ENCODE results near the gene THAP9. TPM values are rescaled to one million over a fixed set of nuclear protein-coding genes. Genes with fewer than 3 reads are reported as not detected.
"Not testable (repeated sequence)": the region's sequence is repeated elsewhere in the genome, so short reads cannot be mapped to it uniquely, and the experiment has no call there.

Gene THAP9
- total RNA-seq, 4 donors from 2014 or later: 2.1 to 5.2 (median 2.9) TPM

GRCh38 chr4:82906469-82906868, 5.9 kb downstream of the THAP9 start:
- TF ChIP-seq POLR2AphosphoS5 (IDR thresholded peaks at IDR 0.05): no peak
- TF ChIP-seq, protein P1, sequence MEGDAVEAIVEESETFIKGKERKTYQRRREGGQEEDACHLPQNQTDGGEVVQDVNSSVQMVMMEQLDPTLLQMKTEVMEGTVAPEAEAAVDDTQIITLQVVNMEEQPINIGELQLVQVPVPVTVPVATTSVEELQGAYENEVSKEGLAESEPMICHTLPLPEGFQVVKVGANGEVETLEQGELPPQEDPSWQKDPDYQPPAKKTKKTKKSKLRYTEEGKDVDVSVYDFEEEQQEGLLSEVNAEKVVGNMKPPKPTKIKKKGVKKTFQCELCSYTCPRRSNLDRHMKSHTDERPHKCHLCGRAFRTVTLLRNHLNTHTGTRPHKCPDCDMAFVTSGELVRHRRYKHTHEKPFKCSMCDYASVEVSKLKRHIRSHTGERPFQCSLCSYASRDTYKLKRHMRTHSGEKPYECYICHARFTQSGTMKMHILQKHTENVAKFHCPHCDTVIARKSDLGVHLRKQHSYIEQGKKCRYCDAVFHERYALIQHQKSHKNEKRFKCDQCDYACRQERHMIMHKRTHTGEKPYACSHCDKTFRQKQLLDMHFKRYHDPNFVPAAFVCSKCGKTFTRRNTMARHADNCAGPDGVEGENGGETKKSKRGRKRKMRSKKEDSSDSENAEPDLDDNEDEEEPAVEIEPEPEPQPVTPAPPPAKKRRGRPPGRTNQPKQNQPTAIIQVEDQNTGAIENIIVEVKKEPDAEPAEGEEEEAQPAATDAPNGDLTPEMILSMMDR (IDR thresholded peaks at IDR 0.05): no peak
- no peak overlapping the region for H3K27ac ChIP-seq (replicated peaks in 1 of 4)
- intact Hi-C loops (cut with DNase I): no loop called here
- no peaks in the 10 kb centered on the region for H3K9me3 ChIP-seq
- H3K27me3 ChIP-seq: no peaks in the 10 kb centered on the region
- no peak for DNase-seq (ENCODE audit: extremely low spot score)
- H3K4me1 ChIP-seq: peaks cover 4 to 9% (median 7%) of the 10 kb centered on the region in 4 donors
- peaks cover 0 to 45% (median 20%) of the 10 kb centered on the region in 4 donors for H3K36me3 ChIP-seq
- no peak overlapping the region for H3K4me3 ChIP-seq
- 94% methylated on average over 3 of the region's 3 CpGs for WGBS

DNA sequence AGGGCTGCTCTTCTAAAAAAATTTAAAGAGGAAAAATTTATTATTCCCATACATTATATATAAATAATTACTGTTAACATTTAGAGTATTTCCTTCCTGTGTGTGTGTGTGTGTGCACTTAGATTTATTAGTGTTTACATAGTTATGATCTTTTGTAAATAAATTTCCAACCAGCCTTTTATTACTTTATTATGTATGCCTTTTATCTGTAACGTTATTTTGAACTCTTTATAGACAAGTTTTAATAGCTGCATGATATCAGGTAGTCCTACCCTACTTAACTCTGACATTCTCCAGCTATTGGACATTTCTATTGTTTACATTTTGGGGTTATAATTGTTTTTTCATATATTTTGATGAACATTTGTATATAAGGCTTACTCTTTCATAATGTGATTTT, 8.8 kb downstream of the THAP9 start:
- 87% methylated on average over 1 of the region's 1 CpG for WGBS
- intact Hi-C loops (cut with DNase I): no loop called here

GRCh38 chr4:82913305-82913704, 12.8 kb downstream of the THAP9 start:
- Histone ChIP-seq H3K4me3 (no peak overlapping the region), H3K9me3 (no peaks in the 10 kb centered on the region), H3K27me3 (no peaks in the 10 kb centered on the region), H3K27ac (replicated peaks in 1 of 4) (no peak overlapping the region), H3K36me3 (peaks cover 0 to 39% (median 26%) of the 10 kb centered on the region in 4 donors), H3K4me1 (no peaks in the 10 kb centered on the region)
- intact Hi-C loops (cut with DNase I): no loop called here
- TF ChIP-seq, protein P1 (IDR thresholded peaks at IDR 0.05): no peak
- TF ChIP-seq POLR2AphosphoS5 (IDR thresholded peaks at IDR 0.05): no peak
- TF ChIP-seq EP300 (IDR thresholded peaks at IDR 0.05): no peak
- no peak for TF ChIP-seq POLR2A (IDR thresholded peaks at IDR 0.05; ENCODE audit: low read depth)
- WGBS: 50% methylated on average over 2 of the region's 2 CpGs
- no peak for DNase-seq (ENCODE audit: extremely low spot score)

More for the DNA sequence above, 8.8 kb downstream of the THAP9 start:
- Histone ChIP-seq H3K27me3 (no peaks in the 10 kb centered on the region), H3K4me3 (no peak overlapping the region), H3K27ac (replicated peaks in 1 of 4) (no peak overlapping the region), H3K36me3 (peaks cover 0 to 51% (median 23%) of the 10 kb centered on the region in 4 donors), H3K4me1 (no peaks in the 10 kb centered on the region), H3K9me3 (no peaks in the 10 kb centered on the region)
- TF ChIP-seq POLR2AphosphoS5 (IDR thresholded peaks at IDR 0.05) (no peak), POLR2A (IDR thresholded peaks at IDR 0.05; ENCODE audit: low read depth) (no peak), EP300 (IDR thresholded peaks at IDR 0.05) (no peak)
- TF ChIP-seq, protein P1 (IDR thresholded peaks at IDR 0.05): no peak
- no peak for DNase-seq (ENCODE audit: extremely low spot score)

DNA sequence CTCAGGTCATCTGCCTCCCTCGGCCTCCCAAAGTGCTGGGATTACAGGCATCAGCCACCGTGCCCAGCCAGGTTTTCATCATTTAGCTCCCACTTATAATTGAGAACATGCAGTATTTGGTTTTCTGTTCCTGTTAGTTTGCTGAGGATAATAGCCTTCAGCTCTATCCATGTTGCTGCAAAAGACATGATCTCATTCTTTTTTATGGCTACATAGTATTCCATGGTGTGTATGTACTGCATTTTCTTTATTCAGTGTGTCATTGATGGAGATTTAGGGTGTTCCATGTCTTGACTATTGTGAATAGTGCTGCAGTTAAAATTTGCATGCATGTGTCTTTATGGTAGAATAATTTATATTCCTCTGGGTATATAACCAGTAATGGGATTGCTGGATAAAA, 13.4 kb downstream of the THAP9 start:
- WGBS: 100% methylated on average over 2 of the region's 2 CpGs
- DNase-seq (ENCODE audit: extremely low spot score); H3K27ac ChIP-seq (replicated peaks in 1 of 4); intact Hi-C loops (cut with DNase I); H3K9me3 ChIP-seq; H3K27me3 ChIP-seq; H3K4me1 ChIP-seq; H3K4me3 ChIP-seq: not testable (repeated sequence)
- H3K36me3 ChIP-seq: peaks cover 0 to 33% (median 23%) of the 10 kb centered on the region in 4 donors

DNA sequence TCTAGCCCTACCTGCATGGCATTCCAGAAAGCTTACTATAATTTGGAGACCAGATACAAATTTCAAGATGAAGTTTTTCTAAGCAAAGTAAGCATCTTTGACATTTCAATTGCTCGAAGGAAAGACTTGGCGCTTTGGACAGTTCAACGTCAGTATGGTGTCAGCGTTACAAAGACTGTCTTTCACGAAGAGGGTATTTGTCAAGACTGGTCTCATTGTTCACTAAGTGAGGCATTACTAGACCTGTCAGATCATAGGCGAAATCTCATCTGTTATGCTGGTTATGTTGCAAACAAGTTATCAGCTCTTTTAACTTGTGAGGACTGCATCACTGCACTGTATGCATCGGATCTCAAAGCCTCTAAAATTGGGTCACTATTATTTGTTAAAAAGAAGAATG, 17.6 kb downstream of the THAP9 start:
- WGBS: 86% methylated on average over 7 of the region's 7 CpGs
- no peak for DNase-seq (ENCODE audit: extremely low spot score)
- no peak overlapping the region for H3K27ac ChIP-seq (replicated peaks in 1 of 4)
- H3K4me1 ChIP-seq: no peaks in the 10 kb centered on the region
- no peak for TF ChIP-seq EP300 (IDR thresholded peaks at IDR 0.05)
- TF ChIP-seq POLR2AphosphoS5 (IDR thresholded peaks at IDR 0.05): no peak
- TF ChIP-seq, protein P1 (IDR thresholded peaks at IDR 0.05): no peak
- TF ChIP-seq POLR2A (IDR thresholded peaks at IDR 0.05; ENCODE audit: low read depth): no peak
- no peak overlapping the region for H3K4me3 ChIP-seq
- peaks cover 0 to 22% (median 15%) of the 10 kb centered on the region in 4 donors for H3K36me3 ChIP-seq
- intact Hi-C loops (cut with DNase I): no loop called here
- no peaks in the 10 kb centered on the region for H3K27me3 ChIP-seq
- no peaks in the 10 kb centered on the region for H3K9me3 ChIP-seq

Data from esophagus muscularis mucosa (tissue), 4 donors.